ENCODE measurements around the gene TBCCD1. TPM values are rescaled to one million over a fixed set of nuclear protein-coding genes. Genes with fewer than 3 reads are reported as not detected.

TBCCD1 gene
- total RNA-seq, 1 experiment from 2014 or later: 14.5 TPM

GRCh38 chr3:186612065-186612464, 44.9 kb upstream of the TBCCD1 start:
- no peak for ATAC-seq
- ChIA-PET POLR2A (no interaction called here), CTCF (interaction anchor here (1.5 kb wide), 1 partner anchor 669 kb away, joined by 5 read pairs; no protein-coding TSS in a partner anchor)
- H3K4me1 ChIP-seq (ENCODE audit: control insufficient read depth, insufficient read depth, low read length): 0 out of 2 replicates have a peak, but pooled peaks cover 2% of the 10 kb centered on the region
- no peak overlapping the region for H3K4me3 ChIP-seq (ENCODE audit: low read depth in 2 of 2, low read length in 2 of 2)
- H3K27me3 ChIP-seq (ENCODE audit: control insufficient read depth, insufficient read depth, low read length): peaks cover 2% of the 10 kb centered on the region; the same call in 1 of the 2 replicates
- no peaks in the 10 kb centered on the region for H3K36me3 ChIP-seq (ENCODE audit: control insufficient read depth, insufficient read depth, low read length)
- H3K27ac ChIP-seq (ENCODE audit: low read length): no peak overlapping the region
- TF ChIP-seq CTCF (IDR thresholded peaks at IDR 0.05) (no peak), POLR2AphosphoS5 (IDR thresholded peaks at IDR 0.05; ENCODE audit: low read depth, low read length) (no peak), SIN3A (IDR thresholded peaks at IDR 0.05; ENCODE audit: borderline replicate concordance, insufficient read depth, low read depth, low read length) (no peak), REST (IDR thresholded peaks at IDR 0.05; ENCODE audit: insufficient read depth in 1 of 2, low read depth in 2 of 2, low read length in 1 of 2) (no peak), TCF7L2 (IDR thresholded peaks at IDR 0.05; ENCODE audit: low read depth, low read length) (no peak)
- no peak for DNase-seq (ENCODE audit: low read depth, low spot score)
- no peaks in the 10 kb centered on the region for H3K9me3 ChIP-seq (ENCODE audit: control insufficient read depth, insufficient read depth, low read depth, low read length)
- no TSS peak for BruUV-seq (replicated peaks)
- in situ Hi-C loops (cut with HindIII; ENCODE audit: low pct_unique_long_range_greater_than_20kb, low sequenced_read_pairs) (no loop called here), intact Hi-C loops (cut with micrococcal nuclease; ENCODE audit: unreplicated experiment) (no loop called here)

GRCh38 chr3:186609247-186609868, 42.2 kb upstream of the TBCCD1 start:
- H3K27ac ChIP-seq (ENCODE audit: low read length): no peak overlapping the region
- in situ Hi-C loops (cut with HindIII; ENCODE audit: low pct_unique_long_range_greater_than_20kb, low sequenced_read_pairs) (no loop called here), intact Hi-C loops (cut with micrococcal nuclease; ENCODE audit: unreplicated experiment) (no loop called here)
- TF ChIP-seq REST (IDR thresholded peaks at IDR 0.05; ENCODE audit: insufficient read depth in 1 of 2, low read depth in 2 of 2, low read length in 1 of 2) (no peak), CTCF (IDR thresholded peaks at IDR 0.05) (peak; percentile 57)
- no peaks in the 10 kb centered on the region for H3K36me3 ChIP-seq (ENCODE audit: control insufficient read depth, insufficient read depth, low read length)
- no peaks in the 10 kb centered on the region for H3K4me1 ChIP-seq (ENCODE audit: control insufficient read depth, insufficient read depth, low read length)
- H3K9me3 ChIP-seq (ENCODE audit: control insufficient read depth, insufficient read depth, low read depth, low read length): no peaks in the 10 kb centered on the region
- ATAC-seq (peak; percentile 84), DNase-seq (ENCODE audit: low read depth, low spot score) (no peak)
- H3K27me3 ChIP-seq (ENCODE audit: control insufficient read depth, insufficient read depth, low read length): peaks cover 2% of the 10 kb centered on the region; the same call in 1 of the 2 replicates
- ChIA-PET CTCF (interaction anchor here (0.5 to 0.6 kb wide), 3 partner anchors 20 to 895 kb away, joined by 4 to 6 read pairs (median 5); no protein-coding TSS in a partner anchor), POLR2A (no interaction called here)
- H3K4me3 ChIP-seq (ENCODE audit: low read depth in 2 of 2, low read length in 2 of 2): no peak overlapping the region
- BruUV-seq (replicated peaks): no TSS peak

Data from Panc1 (cell line).